ENCODE measurements around the gene LPIN2.

LPIN2 gene

DNA sequence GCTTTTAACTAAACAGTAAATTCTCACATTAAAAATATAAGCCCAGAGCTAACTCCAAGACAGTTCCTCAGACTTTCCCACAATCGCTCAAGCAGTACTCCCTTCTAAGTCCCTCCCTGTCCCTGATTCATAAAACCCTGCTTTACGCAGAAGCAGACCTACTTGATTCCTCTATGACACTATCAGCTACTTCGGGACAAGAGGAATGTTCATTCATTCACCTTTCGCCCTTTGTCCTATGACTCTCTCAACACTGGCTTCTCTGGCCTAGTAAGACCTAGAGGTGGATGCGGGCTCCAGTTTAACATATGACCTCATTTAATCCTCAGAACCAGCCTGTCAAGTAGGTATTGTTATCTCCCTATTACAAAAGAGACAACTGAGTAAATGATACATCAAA lies 10.2 kb downstream of the LPIN2 start:
- no peak for DNase-seq

DNA sequence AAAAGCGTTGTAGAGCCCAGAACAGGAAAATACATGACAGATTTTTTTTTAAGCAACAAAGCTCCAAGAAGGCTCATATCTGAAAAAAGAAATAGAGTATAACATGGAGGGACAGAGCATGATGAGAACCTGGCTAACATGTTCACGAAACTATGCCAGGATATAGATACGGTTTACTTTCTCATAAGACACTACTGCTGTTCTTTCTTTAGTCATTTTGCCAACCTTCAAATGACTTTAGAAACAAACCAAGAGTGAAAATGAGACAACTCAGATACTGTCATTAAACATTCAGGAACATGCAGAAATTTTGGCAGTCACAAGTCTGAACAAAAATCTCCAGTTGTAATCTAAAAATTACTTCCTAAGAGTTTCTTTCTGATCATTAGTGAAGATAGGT lies 14.3 kb downstream of the LPIN2 start:
- no peak for DNase-seq

DNA sequence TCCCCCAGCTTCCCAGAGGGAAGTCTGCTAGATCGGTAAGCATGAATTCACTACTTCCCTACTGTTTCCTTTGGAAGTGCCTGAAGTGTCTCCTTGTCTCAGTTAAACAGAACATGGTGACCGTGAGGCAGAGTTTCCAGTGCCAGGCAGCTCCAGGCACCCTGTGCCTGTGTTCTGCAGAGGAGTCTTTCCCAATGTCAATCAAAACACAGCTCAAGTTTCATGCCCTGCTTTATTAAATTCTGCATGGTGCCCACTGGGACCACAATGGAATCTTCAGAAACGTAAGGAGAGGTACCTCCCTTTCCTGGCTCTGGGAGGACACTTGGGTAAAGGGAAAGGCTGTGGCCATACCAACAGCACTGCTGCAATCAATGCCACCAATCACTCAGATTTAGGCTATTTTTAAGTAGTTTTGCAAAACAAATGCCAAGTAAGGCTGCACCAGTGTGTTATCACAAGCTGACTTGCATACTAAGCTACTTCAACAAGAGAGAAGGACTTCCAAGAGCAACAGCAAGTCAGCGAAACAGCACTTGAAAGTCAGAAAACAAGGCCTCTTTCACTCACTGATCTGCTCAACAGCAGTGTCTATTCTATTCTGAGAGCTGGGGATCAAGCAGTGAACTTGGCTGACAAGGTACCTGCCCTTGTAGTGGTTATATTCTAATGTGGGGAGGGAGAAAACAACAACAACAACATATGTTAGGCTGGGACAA lies 14.9 kb downstream of the LPIN2 start:
- no peak for DNase-seq

DNA sequence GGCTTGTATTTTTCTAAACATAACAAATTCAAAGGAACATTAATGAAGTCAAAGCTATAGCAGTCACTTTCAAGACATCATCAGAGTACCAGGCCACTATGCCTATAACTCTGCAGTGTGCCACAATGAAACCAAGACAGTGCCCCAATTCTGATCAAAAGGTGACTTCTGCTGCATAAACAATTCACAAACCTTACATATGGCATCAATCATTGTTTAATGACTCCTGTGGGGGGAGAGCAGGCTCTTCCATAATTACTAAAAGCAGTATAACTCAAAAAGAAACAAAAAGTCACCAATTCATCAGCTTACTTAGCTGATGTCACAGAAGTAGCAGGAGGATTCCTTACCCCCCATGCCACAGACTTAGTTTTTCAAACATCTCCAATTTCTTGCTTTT lies 15.5 kb downstream of the LPIN2 start:
- DNase-seq, result no peak

DNA sequence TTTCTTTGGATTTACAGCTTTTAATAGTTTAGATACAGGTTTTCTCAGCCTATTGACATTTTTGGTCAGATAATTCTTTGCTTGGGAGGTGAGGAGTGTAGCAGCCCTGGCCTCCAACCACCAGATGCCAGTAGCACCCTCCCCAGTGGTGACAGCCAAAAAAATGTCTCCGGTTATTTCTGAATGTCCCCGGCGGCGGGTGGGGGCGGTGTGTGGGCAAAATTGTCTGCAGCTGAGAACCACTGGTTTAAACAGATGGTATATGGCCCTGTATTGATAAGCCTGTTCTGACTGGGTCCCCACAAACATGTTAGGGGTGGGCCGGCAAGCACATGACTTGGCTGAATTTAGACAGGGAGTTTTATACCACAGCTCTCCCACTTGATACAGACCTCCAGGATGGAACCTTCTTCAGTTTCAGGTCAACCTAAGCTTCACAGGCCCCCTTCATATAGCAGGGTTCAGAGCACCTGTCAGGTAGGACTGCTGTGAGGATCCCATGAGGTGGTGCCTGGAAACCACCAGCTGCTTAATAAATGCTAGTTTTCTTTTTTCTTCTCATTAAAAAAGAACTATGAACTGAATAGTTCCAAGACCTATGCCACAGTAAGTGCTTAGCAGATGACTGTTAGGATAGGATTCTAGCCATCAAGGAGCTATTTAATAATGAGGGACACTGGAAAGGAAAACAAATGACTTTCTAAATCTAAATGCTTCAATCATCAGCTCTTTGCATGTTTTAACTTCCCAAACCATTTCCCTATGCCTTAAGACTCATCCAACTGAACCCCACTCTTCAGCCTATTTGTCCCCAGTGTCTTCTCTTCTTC lies 18.1 kb downstream of the LPIN2 start:
- no peak for DNase-seq

DNA sequence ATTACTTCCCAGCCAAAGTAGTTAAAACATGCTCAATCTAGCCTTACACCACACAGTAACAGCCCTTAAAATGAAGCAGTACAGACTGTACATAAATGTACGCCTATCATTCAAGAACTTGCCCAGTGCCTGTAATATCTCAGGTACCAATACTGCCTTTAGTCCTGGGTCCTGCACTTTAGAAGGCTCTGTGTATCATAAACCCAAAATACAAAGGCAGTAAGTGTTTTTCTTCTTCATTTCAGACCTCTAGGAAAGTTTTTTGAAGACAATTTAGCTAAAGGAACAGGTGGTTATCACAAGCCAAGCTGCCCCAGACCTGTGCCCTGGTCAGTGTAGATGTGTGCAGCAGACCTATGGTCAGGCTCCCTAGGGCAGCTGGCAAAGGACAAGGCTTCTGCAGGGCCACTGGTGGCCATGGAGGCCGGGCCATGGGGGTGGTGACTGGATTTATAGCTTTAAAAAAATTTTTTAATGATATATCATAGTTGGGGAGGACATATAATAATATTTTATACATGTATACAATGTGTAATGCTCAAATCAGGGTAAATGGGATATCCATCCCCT lies 18.8 kb downstream of the LPIN2 start:
- DNase-seq, result no peak

DNA sequence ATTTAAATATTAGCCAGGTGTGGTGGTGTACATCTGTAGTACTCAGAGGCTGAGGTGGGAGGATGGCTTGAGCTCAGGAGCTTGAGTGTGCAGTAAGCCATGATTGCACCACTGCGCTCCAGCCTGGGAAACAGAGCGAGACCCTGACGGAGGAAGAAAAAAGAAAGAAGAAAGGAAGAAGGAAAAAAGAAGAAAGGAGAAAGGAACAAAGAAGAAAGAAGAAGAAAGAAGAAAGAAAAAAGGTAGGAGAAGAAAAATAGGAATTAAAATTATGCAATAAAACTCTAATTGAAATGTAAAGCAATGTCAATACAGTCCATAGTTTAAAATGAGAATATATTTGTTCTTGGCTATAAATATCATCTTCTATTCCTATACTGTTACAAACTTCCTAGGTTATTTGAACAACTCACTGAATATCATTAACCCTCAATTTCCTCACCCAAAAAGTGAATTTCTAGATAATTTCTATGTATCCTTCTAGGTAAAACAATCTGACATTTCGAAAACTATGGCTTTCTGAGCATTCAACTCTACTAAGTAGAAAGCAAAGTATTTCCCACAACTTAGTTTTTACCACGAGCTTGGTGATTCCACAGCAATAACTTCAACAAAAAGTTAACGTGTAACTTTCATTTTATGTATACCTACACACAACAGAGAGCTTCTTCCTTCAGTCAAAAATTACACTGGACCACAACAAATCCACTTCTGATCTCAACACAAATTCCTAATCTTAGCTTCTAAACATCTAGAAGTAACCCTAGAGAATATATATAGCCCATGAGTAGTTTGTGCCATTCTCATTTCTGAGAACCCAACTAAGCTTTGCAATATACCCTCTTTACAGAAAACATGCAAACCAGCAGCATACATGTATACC lies 19.7 kb downstream of the LPIN2 start:
- no peak for DNase-seq

DNA sequence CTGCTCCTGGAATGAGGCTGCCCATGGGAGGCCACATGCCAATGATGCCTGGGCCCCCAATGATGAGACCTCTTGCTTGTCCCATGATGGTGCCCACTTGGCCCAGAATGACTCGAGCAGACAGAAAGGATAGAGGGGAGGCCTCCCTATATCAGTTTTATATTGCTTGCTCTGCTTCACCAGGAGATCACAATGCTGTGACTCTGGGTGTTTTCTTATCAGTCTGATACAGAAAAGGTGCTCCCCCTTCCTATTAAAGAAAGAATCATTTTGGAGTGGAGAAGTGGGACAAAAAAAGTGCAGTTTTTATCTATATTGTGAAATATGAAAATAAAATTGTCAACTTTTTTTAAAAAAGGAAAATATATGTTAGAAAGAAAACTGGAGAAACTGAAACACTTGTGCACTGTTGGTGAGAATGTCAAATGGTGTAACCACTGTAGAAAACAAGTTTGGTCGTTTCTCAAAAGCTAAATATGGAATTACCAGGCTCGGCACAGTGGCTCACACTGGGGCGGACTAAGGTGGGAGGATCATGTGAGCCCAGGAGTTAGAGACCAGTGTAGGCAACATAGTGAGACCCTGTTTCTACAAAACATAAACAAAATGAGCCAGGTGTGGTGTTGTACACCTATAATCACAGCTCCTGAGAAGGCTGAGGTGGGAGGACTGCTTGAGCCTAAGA lies 21.8 kb downstream of the LPIN2 start:
- no peak for DNase-seq

DNA sequence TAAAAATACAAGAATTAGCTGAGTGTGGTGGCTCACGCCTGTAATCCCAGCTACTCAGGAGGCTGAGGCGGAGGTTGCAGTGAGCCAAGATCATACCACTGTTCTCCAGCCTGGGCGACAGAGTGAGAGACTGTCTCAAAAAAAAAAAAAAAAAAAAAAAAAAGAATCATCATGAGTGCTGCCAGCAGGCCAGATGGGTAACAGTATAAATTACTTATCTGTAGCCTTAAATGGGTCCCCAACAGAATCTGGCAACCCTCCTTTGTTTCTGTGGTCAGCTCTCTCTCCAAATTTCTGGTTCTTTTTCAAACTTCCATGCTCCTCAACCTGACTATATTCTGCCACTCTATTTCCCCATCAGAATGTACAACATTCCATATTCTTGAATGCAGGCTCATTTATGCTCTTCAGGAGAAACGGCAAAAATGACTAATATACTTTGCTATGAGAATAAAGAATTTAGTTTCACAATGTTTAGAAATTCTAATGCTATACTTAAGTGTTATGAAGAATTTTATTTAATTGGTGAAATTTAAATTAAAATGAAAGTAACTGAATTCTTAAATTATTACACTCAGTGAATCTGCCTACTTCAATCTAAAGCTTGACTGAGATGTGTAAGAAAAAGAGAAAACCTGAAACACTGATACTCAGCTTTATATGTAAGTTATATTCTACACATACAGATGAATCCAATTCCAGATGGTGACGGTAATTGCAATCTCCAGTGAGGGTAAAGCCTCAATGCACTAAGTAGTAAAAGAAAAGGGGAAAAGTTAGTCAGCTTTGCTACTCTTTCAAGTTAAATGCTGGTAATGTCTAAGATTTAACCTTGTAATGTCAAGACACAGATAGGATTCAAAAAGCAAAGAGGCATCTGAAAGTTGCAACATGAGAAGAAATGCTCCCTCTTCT lies 24.8 kb downstream of the LPIN2 start:
- no peak for DNase-seq

DNA sequence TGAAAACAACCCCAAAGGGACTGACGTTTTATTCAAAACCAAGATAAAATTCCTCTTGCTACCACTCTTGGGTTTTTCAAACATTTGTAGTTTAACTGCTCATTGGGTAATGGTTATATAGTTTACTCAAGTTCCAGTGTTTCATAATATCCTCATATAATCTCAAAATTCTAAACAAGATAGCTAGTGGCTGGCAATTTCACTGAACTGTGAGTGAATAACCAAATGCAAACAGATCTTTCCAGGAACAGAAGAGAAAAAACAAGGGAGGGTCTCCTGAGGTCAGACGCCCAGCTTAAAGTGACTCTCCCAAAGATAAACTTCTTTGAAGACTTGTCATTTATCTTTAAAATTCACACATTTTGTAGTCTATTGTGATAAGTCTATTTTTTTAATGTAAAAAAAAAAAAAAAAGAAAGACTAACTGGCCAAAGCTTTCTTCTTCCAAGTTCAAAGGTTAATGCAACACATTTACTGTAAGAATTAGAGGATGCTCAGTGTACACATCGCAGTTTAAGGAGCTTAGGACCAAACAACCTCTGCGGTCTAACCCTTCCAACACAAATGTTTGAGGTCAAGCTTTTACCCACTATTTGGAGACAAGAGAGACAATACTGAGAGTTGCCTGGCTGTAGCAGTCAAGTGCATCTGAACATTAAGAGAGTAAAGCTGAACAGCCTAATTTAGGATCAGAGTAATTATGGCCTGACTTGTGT lies 26.6 kb downstream of the LPIN2 start:
- no peak for DNase-seq

DNA sequence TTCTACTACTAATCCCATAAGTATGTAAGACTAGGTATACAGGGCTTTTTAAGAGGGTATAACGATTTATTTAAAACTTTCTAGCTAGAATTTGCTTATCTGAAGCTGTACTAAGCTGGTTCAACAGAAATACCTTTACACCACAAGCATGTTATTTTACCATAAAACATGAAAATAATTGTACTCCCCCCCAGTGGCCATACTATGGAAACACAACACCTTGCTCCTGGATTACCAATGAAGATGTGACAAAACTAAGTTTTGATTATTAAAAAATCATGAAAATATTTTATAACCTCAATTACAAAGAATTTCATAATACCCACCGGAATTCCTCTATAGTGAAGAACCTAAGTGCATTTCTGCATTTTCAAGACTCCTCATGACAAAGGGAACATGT lies 27.3 kb downstream of the LPIN2 start:
- DNase-seq, result no peak

DNA sequence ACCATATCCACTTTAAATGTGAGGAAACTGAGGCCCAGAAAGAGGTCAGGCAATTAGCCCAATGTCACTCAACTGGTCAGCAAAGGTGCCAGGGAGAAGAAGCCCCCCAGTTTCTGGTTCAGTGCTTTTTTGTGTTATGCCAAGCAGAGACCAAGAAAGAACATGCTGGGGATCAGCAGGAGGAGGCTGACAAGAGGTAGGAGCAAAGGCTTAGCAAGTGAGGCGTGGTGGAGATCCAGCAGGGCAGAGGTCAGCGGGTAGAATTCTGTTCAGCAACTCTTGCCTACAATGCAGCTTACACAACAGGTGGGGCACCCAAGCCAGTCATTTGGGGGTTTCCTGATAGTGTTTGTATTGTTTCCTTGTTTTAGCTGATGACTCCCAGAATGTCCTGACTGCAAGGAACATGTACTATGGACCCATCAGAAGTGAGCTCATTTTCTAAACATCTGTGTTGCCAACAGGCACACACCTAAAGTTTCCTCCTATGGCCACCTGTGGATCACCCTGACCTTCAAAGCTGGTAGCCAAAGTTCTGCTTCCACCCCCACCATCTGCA lies 28.2 kb downstream of the LPIN2 start:
- DNase-seq, result no peak

DNA sequence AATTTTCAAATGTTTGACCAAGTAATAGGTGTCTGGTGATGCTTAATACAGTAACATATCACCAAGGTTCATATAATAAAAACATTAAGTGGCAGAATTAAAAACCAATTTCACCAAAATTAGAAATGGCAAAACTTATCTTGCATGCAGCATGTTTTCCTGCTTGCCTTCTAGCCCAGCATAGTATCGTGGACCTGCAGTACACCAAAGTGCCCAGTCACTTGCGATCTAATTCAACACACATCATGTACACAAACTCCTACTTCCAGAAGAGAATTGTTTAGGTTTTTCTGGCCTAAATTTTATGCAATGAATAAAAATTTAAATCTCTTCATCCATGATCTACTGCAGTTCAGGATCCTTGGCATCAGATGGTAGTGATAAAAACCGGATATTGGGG lies 28.9 kb downstream of the LPIN2 start:
- no peak for DNase-seq

DNA sequence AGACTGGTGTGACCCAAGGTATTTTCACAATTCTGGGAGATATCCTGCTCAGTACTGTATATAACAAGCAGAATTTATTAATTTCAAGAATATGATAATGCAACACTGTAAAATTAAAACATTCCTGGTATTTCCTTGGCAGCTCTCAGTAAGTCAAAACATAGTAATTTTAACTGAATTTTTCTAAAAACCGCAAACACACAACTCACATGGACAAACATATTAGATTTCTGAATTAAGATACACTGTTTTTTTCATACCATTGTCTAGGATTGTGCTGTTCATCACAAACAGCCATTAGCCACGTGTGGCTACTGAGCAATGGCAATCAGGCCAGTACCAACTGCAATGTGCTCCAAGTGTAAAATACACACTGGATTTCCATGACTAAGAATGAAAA lies 29.6 kb downstream of the LPIN2 start:
- no peak for DNase-seq

DNA sequence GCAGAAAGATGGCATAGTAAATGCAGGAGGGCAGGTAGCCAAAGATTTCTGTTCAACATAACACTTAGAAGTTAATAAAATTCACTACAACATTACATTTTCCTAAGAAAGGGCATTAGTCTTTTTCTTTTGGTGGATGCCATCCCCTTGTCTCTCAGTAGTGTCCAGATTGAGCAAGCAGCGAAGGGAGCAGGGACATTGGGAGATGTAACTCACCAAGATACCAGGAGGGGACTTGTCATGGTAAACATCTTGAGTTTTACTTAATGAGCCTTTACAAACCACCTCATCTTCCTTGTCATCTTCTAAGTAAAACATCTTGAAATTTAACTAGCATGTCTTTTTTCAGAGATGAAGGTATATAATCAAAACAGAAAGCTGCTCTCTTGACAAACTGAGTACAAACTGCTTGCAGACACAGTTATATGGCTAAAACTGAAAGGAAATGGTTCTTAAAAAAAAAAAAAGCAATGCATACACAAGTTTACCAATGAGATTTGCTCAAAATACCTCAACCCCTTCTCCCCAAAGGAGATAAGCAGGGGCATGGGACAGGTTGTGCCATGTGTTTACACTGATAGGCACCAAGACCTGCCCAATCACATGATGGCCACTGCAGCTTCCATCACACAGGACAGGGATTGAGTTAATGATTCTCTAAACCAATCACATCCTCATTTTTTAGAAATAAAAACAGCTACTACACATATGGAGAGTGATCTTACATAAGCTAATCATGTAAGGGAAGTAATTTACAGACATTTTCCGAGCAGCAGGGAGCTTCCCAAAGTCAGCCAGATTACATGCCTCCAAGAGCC lies 30.3 kb downstream of the LPIN2 start:
- DNase-seq, result no peak

DNA sequence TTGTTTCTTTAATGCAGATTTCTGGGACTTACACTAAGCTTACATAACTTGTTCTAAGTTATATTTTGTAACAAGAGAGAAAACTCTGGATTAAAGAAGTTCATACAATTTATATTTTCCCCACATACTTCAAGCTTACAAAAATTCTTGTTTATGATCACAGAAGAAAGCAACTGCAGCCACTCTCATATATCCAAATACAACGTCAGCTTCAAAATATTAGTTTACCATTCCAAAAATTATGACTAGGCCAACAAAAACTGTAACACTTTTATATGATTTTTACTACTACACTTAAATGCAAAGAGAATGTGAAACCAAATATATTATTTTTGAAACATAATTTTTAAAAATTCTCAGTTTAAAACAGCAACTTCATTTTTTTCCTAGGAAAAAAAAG lies 30.9 kb downstream of the LPIN2 start:
- no peak for DNase-seq

DNA sequence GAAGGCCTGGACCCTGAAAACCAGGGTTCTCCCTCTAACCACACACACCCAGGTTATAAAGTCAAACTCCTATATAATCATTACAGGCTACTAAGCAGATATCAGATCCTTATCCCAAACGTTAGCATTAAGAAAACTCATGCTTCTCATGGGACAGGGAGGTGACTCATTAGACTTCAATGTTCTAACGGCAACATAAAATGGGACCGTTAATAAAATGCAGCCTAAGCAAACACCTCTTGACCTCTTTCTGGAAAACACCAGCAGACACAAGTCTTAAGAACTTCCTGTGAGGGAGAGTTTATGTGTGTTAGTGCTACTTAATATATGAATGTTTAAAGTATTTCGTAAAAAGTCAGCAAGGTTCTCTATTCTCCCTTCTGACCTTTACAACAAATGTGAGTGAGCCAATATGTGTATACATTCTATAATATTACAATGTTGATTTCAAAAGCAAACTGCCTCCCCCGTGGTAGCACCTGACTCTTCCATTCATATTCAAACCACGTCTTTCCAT lies 31.7 kb downstream of the LPIN2 start:
- no peak for DNase-seq

DNA sequence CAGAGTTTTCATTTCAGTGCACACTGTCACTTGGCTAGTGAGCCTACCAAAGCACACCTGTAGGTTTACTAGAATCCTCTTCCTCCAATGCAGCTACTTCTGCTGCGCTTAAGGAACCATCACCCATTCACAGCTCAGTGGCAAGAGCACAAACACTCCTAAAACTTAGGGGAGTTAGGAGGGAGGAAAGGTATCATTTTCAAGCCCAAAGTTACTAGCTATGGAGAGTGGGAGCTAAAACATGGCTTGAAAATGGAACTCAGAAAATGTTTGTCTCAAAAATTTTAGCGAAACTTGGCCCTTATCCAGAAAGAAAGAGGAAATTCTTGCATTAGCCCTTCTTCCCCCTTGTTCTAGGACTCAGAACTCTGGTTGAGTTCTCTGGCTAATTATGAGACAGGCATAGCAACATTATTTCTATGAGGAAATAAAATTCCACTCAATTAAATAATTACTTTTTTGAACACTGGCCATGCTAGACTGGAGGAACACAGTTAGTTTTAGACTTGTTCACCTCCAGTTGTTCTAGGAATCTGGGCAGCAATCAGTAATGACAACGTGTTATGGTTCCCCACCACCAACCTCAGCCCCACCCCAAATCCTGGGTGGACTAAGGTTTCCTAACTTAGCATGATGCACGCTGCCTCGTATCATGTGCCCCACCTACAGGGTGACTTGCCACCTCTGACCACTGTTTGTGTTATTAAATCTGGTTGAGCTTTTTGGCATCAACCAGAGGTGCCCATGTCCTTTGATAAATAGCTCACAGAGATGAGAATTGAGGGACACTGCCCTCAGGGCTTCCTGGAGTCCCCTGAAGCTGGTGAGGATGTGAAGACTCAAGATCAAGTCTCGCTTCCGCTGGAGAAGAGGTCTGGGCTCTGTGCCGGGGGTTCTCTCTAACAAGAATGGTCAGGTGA lies 32.8 kb downstream of the LPIN2 start:
- no peak for DNase-seq

All from SHP77 (cell line).